HG03196 (cell line): ENCODE results near the gene USP24.
A peak's percentile ranks its signal among the peaks of the same experiment; 100 is the strongest.
"Not testable (repeated sequence)": the region's sequence is repeated elsewhere in the genome, so short reads cannot be mapped to it uniquely, and the experiment has no call there.

Experiments used
- ATAC-seq: cut with Tn5 transposase; IDR thresholded peaks from one replicate; pipeline ENCODE4 v1.9.1; 2021; ENCODE audit not compliant: unreplicated experiment

The USP24 gene

DNA sequence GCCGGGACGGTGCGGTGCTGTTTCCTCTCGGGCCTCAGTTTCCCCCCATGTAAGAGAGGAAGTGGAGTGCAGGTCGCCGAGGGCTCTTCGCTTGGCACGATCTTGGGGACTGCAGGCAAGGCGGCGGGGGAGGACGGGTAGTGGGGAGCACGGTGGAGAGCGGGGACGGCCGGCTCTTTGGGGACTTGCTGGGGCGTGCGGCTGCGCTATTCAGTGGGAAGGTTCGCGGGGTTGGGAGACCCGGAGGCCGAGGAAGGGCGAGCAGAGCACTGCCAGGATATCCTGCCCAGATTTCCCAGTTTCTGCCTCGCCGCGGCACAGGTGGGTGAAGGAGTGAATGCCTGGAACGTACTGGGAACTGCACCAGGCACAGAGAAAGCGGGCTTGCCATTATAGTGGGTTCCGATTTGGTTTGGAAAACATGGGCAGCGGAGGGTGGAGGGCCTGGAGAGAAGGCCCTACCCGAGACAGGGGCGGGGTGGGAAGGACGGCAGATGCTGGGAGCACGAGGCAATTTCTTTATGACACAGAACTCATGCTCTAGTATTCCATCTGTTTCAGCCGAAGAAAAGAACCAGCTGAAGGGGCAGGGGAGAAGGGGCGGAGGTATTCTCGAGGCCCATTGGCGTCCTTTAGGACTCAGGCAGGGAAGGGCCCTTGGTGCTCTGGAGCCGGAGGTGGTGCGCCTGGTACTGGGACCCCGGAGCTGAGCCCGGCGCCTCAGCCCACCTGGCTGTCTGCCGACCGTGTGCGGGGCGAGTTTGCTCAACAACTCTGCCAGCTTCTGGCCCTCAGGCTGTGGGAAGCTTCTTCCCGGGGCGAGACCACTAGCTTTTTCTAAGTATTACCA lies 174.9 kb downstream of the USP24 start:
- ATAC-seq, result no peak

DNA sequence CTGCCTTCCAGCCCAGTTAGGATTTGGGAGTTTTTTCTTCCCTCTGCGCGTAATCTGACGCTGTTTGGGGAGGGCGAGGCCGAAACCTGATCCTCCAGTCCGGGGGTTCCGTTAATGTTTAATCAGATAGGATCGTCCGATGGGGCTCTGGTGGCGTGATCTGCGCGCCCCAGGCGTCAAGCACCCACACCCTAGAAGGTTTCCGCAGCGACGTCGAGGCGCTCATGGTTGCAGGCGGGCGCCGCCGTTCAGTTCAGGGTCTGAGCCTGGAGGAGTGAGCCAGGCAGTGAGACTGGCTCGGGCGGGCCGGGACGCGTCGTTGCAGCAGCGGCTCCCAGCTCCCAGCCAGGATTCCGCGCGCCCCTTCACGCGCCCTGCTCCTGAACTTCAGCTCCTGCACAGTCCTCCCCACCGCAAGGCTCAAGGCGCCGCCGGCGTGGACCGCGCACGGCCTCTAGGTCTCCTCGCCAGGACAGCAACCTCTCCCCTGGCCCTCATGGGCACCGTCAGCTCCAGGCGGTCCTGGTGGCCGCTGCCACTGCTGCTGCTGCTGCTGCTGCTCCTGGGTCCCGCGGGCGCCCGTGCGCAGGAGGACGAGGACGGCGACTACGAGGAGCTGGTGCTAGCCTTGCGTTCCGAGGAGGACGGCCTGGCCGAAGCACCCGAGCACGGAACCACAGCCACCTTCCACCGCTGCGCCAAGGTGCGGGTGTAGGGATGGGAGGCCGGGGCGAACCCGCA lies 175.7 kb downstream of the USP24 start, which contains the start of gene PCSK9:
Gene PCSK9, plus strand, starts transcription at position 207 of the 741 bp plus-strand sequence. Its CDS starts 290 bp downstream, at position 497.
- ATAC-seq, result no peak

DNA sequence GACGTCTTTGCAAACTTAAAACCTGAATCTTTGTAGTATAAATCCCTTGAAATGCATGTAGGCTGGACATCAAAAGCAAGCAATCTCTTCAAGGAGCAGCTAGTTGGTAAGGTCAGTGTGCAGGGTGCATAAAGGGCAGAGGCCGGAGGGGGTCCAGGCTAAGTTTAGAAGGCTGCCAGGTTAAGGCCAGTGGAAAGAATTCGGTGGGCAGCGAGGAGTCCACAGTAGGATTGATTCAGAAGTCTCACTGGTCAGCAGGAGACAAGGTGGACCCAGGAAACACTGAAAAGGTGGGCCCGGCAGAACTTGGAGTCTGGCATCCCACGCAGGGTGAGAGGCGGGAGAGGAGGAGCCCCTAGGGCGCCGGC lies 176.2 kb downstream of the USP24 start:
- ATAC-seq, result no peak

DNA sequence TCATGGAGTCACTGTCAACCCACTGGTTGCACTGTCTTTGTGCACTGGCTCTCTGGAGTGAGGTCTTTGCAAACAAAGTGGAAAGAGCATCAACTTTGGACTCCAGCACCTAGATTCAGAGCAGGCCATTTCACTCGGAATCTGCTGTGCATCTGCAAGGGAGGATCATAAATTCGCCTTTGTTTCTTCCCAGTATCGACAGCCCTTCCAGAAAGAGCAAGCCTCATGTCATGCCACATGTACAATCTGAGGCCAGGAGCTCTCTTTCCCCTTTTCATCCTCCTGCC lies 176.7 kb downstream of the USP24 start:
- ATAC-seq, result no peak

DNA sequence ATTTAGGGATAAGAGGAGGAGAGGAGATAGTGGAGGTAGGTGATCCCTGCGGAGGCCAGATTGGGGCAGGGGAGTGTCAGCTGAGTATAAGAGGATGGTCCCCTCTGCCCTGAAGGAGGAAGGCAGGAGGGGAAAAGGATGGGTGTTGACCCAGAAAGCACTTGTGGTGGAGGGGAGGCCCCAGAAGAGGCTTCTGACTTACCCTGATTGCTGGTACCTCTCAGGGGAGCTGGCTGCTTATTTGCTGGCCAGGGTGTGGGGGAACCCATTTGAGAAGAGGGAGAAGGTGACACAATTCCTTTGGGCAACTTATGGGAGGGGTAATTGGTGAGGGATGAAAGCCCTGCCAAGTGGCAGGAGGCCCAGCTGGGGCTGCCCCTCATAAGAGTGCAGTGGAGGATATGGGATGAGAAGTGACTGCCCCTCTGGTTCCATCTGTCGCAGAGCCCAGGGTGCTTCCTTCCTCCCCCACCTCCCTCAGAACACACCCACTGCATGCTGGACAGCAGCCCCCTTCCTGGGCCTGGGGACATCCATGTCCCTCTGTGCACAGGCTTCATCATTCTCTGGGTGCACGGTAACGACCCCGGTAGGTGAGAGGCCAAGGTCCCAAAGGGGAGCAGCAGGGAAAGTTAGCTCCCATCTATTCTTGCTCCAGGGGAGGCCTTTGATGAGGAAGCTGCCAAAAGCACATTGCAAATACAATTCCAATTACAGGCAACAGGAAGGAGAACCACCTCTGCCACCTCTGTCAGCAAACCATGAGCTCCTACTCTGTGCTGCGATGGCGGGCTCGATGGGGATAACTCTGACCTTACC lies 177.2 kb downstream of the USP24 start:
- ATAC-seq, result no peak

DNA sequence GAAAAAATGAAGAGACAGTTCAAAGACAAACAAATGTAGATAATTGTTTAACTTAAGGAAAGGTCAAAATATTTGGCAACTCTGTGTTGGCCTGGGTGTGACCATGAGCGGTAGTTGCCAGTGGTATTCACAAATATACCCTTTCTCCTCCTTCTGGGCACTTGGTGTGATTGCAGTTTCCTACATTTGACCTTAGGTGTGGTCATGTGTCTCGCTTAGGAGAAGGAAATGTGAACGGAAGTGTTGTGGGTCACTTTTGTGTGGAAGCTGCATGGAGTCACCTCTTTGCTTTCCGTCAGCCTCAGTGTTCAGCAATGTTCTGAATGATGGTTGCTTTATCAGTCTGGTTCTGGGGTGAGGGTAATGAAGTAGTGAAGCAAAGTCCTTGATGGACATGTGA lies 179.3 kb downstream of the USP24 start:
- ATAC-seq, result no peak

DNA sequence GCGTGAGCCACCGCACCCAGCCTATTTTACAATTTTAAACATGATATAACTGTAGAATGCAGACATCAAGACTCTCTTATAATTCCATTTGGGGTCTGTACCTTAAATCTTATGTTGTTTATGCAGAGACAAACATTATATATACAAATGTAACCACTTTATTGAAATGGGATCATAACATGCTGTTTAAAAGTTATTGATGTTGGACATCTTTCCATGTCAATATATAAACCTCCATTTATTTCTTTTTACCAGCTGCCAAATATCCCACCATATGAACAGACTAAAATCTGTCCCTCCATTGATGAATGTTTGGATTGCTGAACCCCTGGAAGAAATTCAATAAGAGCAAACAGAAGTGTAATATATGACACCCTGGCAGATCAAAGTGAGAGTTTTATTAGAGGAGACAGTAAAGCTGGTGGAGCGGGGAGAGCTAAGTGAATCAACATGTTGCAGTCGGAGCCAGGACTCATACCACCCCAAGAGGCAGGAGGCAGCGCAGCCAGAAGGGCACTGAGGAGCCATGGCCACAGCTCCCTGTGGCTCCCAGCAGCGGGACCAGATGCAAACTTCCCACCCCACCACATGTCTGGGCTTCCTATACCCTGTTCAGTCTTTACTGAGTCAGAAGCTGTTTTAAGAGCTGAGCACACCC lies 180.6 kb downstream of the USP24 start:
- no peak for ATAC-seq

DNA sequence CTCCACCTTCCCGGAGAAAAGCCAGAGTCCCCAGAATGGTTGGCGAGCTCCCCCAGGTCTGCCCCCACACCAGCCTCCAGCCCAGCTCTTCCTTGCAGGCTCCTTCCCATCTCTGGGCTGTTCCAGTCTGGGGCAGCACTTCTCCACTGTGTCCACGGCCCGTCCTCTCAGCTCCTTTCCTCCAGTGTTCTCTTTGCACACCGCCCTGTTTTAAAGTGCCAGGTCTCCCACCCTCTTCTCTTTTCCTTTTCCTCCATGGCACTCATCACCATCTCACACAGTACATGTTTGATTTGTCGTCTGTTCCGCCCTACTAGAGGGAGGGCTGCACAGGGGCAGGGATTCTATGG lies 181.9 kb downstream of the USP24 start:
- no peak for ATAC-seq

DNA sequence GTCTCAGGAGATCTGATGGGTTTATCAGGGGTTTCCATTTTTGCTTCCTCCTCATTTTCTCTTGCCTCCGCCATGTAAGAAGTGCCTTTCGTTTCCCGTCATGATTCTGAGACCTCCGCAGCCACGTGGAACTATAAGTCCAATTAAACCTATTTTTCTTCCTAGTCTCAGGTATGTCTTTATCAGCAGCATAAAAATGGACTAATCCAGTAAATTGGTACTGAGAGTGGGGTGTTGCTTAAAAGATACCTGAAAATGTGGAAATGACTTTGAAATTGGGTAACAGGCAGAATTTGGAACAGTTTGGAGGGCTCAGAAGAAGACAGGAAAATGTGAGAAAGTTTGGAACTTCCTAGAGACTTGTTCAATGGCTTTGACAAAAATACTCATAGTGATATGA lies 184.1 kb downstream of the USP24 start:
- ATAC-seq, result not testable (repeated sequence)

DNA sequence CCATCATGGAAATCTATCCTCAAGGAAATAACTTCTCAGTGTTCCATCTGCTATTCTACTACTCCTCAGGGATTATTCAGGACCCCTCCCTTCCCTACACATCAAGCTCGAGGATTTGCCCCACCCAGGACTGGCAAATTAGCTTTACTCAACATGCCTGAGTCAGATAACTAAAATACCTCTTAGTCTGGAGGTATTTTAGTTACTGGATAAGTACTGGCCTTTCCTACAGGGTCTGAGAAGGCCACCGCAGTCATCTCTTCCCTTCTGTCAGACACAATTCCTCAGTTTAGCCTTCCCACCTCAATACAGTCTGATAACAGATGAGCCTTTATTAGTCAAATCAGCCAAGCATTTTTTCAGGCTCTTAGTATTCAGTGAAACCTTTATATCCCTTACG lies 188.5 kb downstream of the USP24 start:
- ATAC-seq, result not testable (repeated sequence)

DNA sequence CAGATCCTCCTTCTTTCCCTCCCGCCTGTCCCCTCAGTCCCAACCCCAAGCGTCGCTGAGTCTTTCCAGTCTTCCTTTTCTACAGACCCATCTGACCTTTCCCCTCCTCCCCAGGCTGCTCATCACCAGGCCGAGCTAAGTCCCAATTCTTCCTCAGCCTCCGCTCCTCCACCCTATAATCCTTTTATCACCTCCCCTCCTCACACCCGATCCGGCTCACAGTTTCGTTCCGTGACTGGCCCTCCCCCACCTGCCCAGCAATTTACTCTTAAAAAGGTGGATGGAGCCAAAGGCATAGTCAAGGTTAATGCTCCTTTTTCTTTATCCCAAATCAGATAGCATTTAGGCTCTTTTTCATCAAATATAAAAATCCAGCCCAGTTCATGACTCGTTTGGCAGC lies 191.0 kb downstream of the USP24 start:
- ATAC-seq, result not testable (repeated sequence)

DNA sequence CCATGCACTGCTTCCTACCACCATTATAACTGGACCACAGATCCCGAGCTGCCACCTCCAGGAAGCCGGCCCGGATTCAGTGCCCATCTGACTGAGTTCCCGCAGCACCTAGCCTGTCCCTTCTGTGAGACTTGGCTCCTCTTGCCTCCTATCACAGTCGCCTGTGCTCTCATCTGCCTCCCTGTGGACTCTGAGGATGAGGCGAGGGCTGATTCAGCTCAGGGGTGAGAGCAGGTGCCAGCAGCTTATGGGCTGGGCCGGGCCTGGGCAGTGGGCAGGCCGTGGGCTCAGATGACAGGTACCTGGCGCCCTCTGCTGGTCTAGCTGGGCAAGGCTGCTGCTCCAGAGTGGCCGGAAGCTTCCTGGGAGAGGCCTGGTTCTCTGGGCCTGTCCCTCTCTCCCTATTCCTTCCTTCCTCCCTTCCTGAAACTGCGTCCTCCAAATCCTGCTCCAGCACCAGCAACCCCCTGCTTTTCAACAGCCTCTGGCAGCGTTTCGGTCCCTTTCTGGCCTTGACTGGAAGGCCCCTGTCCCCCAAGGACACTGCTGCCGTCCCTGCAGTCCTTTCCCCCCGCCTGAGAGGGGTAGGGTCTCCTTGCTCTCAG lies 193.1 kb downstream of the USP24 start:
- ATAC-seq, result peak; percentile 71

DNA sequence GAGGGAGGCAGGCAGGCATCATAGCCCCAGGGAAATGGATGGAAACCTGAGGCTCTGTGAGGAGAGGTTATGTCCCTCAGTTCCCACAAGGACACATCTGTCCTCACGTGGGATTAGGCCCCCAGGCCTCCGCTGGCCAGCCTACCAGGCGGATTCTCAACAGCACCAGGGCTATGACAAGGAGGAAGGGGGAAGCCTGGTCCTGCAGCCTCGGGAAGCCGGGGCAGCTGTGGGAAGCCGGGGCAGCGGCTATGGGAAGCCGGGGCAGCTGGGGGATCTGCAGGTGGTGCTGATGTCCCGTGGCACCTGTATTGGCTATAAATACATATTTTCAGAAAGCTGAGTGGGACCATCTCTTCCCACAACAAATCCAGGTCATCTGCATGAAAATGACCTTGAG lies 196.8 kb downstream of the USP24 start:
- no peak for ATAC-seq
